GM21576 (cell line): ENCODE data around the gene ACSF2.
"Not testable (repeated sequence)": the region's sequence is repeated elsewhere in the genome, so short reads cannot be mapped to it uniquely, and the experiment has no call there.

Source experiments
- ATAC-seq: cut with Tn5 transposase; IDR thresholded peaks from one replicate; pipeline ENCODE4 v1.9.1; 2021; ENCODE audit warnings: mild to moderate bottlenecking, moderate library complexity; ENCODE audit not compliant: unreplicated experiment

Gene ACSF2

GRCh38 chr17:50406578-50406977 lies 19.4 kb upstream of the ACSF2 start:
- no peak for ATAC-seq

- ATAC-seq, result no peak
These were observed 18.1 kb upstream of the ACSF2 start for GRCh38 chr17:50407921-50408320.

GRCh38 chr17:50412188-50412732 lies 13.8 kb upstream of the ACSF2 start:
- ATAC-seq, result no peak

GRCh38 chr17:50414808-50415207 lies 11.2 kb upstream of the ACSF2 start:
- no peak for ATAC-seq

- not testable (repeated sequence) for ATAC-seq
These were observed 6.4 kb upstream of the ACSF2 start for GRCh38 chr17:50419577-50419976.

- ATAC-seq, result no peak
These were observed 5.5 kb upstream of the ACSF2 start for GRCh38 chr17:50420419-50421112.

- no peak for ATAC-seq
These were observed 4.5 kb upstream of the ACSF2 start for GRCh38 chr17:50421308-50422051.

GRCh38 chr17:50422738-50423137 lies 3.3 kb upstream of the ACSF2 start:
- ATAC-seq, result no peak

- no peak for ATAC-seq
These were observed 2.4 kb upstream of the ACSF2 start for GRCh38 chr17:50423553-50424159.

- ATAC-seq, result no peak
These were observed 1.6 kb upstream of the ACSF2 start for GRCh38 chr17:50424246-50424995.

GRCh38 chr17:50424996-50425681 lies 879 bp upstream of the ACSF2 start:
- ATAC-seq, result no peak

GRCh38 chr17:50426472-50426782 lies 409 bp downstream of the ACSF2 start:
- ATAC-seq, result no peak

- ATAC-seq, result no peak
These were observed 1.1 kb downstream of the ACSF2 start for GRCh38 chr17:50426814-50427787.

GRCh38 chr17:50428126-50428525 lies 2.1 kb downstream of the ACSF2 start:
- not testable (repeated sequence) for ATAC-seq

- no peak for ATAC-seq
These were observed 2.9 kb downstream of the ACSF2 start for GRCh38 chr17:50428831-50429424.

- ATAC-seq, result no peak
These were observed 3.8 kb downstream of the ACSF2 start for GRCh38 chr17:50429793-50430192.

- ATAC-seq, result no peak
These were observed 5.0 kb downstream of the ACSF2 start for GRCh38 chr17:50430821-50431618.

- ATAC-seq, result no peak
These were observed 6.2 kb downstream of the ACSF2 start for GRCh38 chr17:50432125-50432762.
